Measurements from ENCODE around the gene CDC25A.

The CDC25A gene

DNA sequence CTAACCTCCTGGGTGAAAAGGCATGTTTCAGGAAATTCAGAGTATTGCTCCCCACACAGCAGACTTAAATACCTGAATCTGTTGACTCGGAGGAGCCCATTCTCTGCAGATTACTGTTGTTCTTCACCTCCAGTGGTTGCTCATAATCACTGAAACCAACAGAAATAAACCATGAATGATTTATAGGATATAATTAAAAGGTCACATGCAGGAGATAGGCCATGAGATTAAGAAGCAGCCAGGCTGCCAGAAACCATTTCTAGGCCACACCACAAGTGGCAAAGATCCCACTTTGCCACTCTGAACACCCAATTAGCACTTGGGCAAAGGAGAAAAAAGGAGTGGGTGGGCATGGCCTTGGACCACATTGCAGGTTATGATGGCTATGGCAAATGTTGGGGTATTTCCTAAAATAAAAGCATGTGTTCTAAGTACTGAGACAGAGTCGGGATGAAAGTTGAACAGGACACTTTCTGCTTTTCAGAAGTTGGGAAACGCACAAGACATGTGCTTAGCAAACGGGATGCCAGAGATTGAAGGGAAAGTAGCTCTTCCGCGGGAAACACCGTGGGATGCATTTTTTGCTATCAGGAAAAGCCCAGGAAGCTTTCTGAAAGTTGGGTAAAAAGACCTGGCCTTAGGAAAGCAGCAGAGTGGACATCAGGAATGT lies 1.5 kb downstream of the CDC25A start:
- H2BK12ac ChIP-seq (ENCODE audit: low read length in 2 of 2) = no peak overlapping the region
- H3K79me1 ChIP-seq (replicated peaks; ENCODE audit: low read length, poor library complexity, severe bottlenecking) = peaks cover 21% of the 10 kb centered on the region
- H2BK5ac ChIP-seq (ENCODE audit: low read depth, low read length, poor library complexity, severe bottlenecking) = no peak overlapping the region
- DNase-seq = no peak
- WGBS = 19% methylated on average over 7 of the region's 7 CpGs
- no peak overlapping the region for H3K4ac ChIP-seq (ENCODE audit: low read depth in 1 of 2, low read length in 2 of 2)
- H4K91ac ChIP-seq (ENCODE audit: low read length) = no peak overlapping the region
- no peak overlapping the region for H2AK5ac ChIP-seq (ENCODE audit: low read length, severe bottlenecking)
- H3K14ac ChIP-seq (ENCODE audit: low read length in 2 of 2) = no peak overlapping the region
- no peak overlapping the region for H2BK15ac ChIP-seq (ENCODE audit: low read depth, poor library complexity, severe bottlenecking)
- H3K9me3 ChIP-seq (ENCODE audit: control insufficient read depth, low read length) = no peaks in the 10 kb centered on the region
- peaks cover 3 to 23% of the 10 kb centered on the region in 2 experiments for H3K36me3 ChIP-seq (ENCODE audit: control insufficient read depth in 1 of 2, insufficient read depth in 2 of 2, low read depth in 1 of 2, low read length in 2 of 2)
- no peak overlapping the region for H3K18ac ChIP-seq (ENCODE audit: low read depth in 1 of 2, low read length in 2 of 2)
- no peaks in the 10 kb centered on the region for H3K27me3 ChIP-seq (ENCODE audit: control insufficient read depth in 1 of 2, insufficient read depth in 1 of 2, low read length in 2 of 2)
- H3K27ac ChIP-seq (ENCODE audit: low read length, poor library complexity, severe bottlenecking) = peak overlapping the region; percentile 6
- H3K9ac ChIP-seq (ENCODE audit: low read length) = peak overlapping the region; percentile 84
- H3K4me2 ChIP-seq (ENCODE audit: low read length, poor library complexity, severe bottlenecking) = peak overlapping the region; percentile 97
- no peak overlapping the region for H2AFZ ChIP-seq (ENCODE audit: low read depth, low read length)
- peak overlapping the region in 1 of 2 experiments; percentile 93 for H3K4me3 ChIP-seq (ENCODE audit: insufficient read depth in 1 of 2, low read depth in 1 of 2, low read length in 2 of 2)
- peak overlapping the region; percentile 27 for H4K8ac ChIP-seq (ENCODE audit: low read length)
- H3K23ac ChIP-seq (ENCODE audit: low read length in 2 of 2) = no peak overlapping the region
- H2BK120ac ChIP-seq (ENCODE audit: low read depth, low read length) = no peak overlapping the region
- peaks cover 6% of the 10 kb centered on the region for H3K4me1 ChIP-seq (ENCODE audit: control insufficient read depth, insufficient read depth, low read depth, low read length)

DNA sequence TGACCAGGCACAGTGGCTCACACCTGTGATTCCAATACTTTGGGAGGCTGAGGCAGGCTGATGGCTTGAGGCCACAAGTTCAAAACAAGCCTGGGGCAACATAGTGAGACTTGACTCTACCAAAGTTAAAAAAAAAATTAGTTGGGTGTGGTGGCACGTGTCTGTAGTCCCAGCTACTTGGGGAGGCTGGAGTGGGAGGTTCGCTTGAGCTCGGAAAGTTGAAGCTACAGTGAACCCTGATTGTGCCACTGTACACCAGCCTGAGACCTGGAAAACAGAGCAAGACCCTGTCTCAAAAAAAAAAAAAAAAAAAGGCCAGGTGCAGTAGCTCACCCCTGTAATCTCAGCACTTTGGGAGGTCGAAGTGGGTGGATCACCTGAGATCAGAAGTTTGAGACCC lies 3.1 kb downstream of the CDC25A start:
- H3K27ac ChIP-seq (ENCODE audit: low read length, poor library complexity, severe bottlenecking) = no peak overlapping the region
- H2BK5ac ChIP-seq (ENCODE audit: low read depth, low read length, poor library complexity, severe bottlenecking) = no peak overlapping the region

DNA sequence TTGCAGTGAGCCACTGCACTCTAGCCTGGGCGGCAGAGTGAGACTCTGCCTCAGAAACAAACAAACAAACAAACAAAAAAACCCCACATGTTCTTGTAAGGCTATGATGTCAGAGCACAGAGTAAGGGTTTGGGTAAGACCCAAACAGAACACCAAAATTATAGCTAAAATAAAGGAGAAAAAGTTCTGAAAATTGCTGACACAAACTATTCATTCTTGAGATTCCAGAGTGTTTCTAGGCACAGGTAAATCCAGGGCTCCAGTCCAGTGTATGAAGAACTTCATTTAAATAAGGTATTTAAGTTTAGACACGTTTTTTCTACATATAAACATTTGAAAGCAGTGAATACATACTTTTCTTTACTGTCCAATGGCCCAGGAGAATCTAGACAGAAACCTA lies 3.9 kb downstream of the CDC25A start:
- no peak overlapping the region for H3K27ac ChIP-seq (ENCODE audit: low read length, poor library complexity, severe bottlenecking)

More for the DNA sequence above, 3.1 kb downstream of the CDC25A start:
- Histone ChIP-seq H4K91ac (ENCODE audit: low read length) (no peak overlapping the region), H3K79me1 (replicated peaks; ENCODE audit: low read length, poor library complexity, severe bottlenecking) (peaks cover 26% of the 10 kb centered on the region), H4K8ac (ENCODE audit: low read length) (no peak overlapping the region), H2AFZ (ENCODE audit: low read depth, low read length) (no peak overlapping the region), H3K9me3 (ENCODE audit: control insufficient read depth, low read length) (no peaks in the 10 kb centered on the region), H3K4ac (ENCODE audit: low read depth in 1 of 2, low read length in 2 of 2) (no peak overlapping the region), H3K18ac (ENCODE audit: low read depth in 1 of 2, low read length in 2 of 2) (no peak overlapping the region), H3K9ac (ENCODE audit: low read length) (no peak overlapping the region), H3K23ac (ENCODE audit: low read length in 2 of 2) (no peak overlapping the region), H3K4me2 (ENCODE audit: low read length, poor library complexity, severe bottlenecking) (no peak overlapping the region), H3K27me3 (ENCODE audit: control insufficient read depth in 1 of 2, insufficient read depth in 1 of 2, low read length in 2 of 2) (no peaks in the 10 kb centered on the region), H2BK120ac (ENCODE audit: low read depth, low read length) (no peak overlapping the region), H3K36me3 (ENCODE audit: control insufficient read depth in 1 of 2, insufficient read depth in 2 of 2, low read depth in 1 of 2, low read length in 2 of 2) (peaks cover 3 to 39% of the 10 kb centered on the region in 2 experiments), H3K14ac (ENCODE audit: low read length in 2 of 2) (no peak overlapping the region), H2BK15ac (ENCODE audit: low read depth, poor library complexity, severe bottlenecking) (no peak overlapping the region), H3K4me1 (ENCODE audit: control insufficient read depth, insufficient read depth, low read depth, low read length) (peaks cover 5% of the 10 kb centered on the region), H2BK12ac (ENCODE audit: low read length in 2 of 2) (no peak overlapping the region), H3K4me3 (ENCODE audit: insufficient read depth in 1 of 2, low read depth in 1 of 2, low read length in 2 of 2) (no peak overlapping the region), H2AK5ac (ENCODE audit: low read length, severe bottlenecking) (no peak overlapping the region)
- no peak for DNase-seq
- WGBS = 92% methylated on average over 4 of the region's 4 CpGs

DNA sequence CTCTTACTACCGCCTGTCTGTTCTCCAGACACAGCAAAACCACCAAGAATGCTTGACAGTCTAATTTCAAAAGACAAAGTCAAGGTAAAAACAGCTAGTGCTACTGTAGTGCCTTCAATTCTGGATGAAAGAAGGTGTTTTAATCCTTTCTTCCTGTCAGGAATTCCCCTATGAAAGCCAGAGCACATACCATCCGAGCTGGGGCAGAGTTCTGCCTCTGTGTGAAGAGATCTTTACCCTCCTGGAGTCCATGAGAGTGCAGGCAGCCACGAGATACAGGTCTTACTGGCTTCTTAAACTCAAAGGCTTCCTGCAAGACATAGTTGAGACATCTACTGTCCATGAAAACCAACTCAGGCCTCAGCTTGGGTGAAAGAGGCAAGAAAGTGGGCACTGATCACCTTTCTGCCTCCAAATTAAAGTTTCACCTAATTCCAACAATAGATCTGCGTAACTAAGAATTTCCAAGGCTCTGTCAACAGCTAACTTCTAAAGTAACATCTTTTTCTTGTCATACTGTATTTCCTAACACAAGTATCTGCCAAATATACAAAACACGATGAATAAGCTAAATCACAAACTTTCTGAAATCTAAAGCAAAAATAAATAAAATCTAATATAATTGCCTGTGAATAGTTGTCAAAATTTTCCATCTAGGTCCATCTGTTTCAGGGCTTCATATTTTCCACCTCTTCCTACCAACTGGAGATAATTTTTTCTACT lies 7.5 kb downstream of the CDC25A start:
- DNase-seq = no peak

More for the DNA sequence above, 3.9 kb downstream of the CDC25A start:
- Histone ChIP-seq H3K23ac (ENCODE audit: low read length in 2 of 2) (no peak overlapping the region), H2BK5ac (ENCODE audit: low read depth, low read length, poor library complexity, severe bottlenecking) (no peak overlapping the region), H2BK120ac (ENCODE audit: low read depth, low read length) (no peak overlapping the region), H2AFZ (ENCODE audit: low read depth, low read length) (no peak overlapping the region), H3K79me1 (replicated peaks; ENCODE audit: low read length, poor library complexity, severe bottlenecking) (peaks cover 27% of the 10 kb centered on the region), H3K36me3 (ENCODE audit: control insufficient read depth in 1 of 2, insufficient read depth in 2 of 2, low read depth in 1 of 2, low read length in 2 of 2) (peaks cover 3 to 44% of the 10 kb centered on the region in 2 experiments), H3K18ac (ENCODE audit: low read depth in 1 of 2, low read length in 2 of 2) (no peak overlapping the region), H2BK15ac (ENCODE audit: low read depth, poor library complexity, severe bottlenecking) (no peak overlapping the region), H2BK12ac (ENCODE audit: low read length in 2 of 2) (no peak overlapping the region), H3K14ac (ENCODE audit: low read length in 2 of 2) (no peak overlapping the region), H3K4me2 (ENCODE audit: low read length, poor library complexity, severe bottlenecking) (no peak overlapping the region), H3K27me3 (ENCODE audit: control insufficient read depth in 1 of 2, insufficient read depth in 1 of 2, low read length in 2 of 2) (no peaks in the 10 kb centered on the region), H4K91ac (ENCODE audit: low read length) (no peak overlapping the region), H2AK5ac (ENCODE audit: low read length, severe bottlenecking) (no peak overlapping the region), H3K9me3 (ENCODE audit: control insufficient read depth, low read length) (no peaks in the 10 kb centered on the region), H4K8ac (ENCODE audit: low read length) (no peak overlapping the region), H3K9ac (ENCODE audit: low read length) (no peak overlapping the region), H3K4me1 (ENCODE audit: control insufficient read depth, insufficient read depth, low read depth, low read length) (peaks cover 5% of the 10 kb centered on the region), H3K4me3 (ENCODE audit: insufficient read depth in 1 of 2, low read depth in 1 of 2, low read length in 2 of 2) (no peak overlapping the region), H3K4ac (ENCODE audit: low read depth in 1 of 2, low read length in 2 of 2) (no peak overlapping the region)
- DNase-seq = no peak
- WGBS = no CpG with 5 or more reads among the region's 2 CpGs

More for the DNA sequence above, 7.5 kb downstream of the CDC25A start:
- no peaks in the 10 kb centered on the region for H3K4me1 ChIP-seq (ENCODE audit: control insufficient read depth, insufficient read depth, low read depth, low read length)
- H3K23ac ChIP-seq (ENCODE audit: low read length in 2 of 2) = no peak overlapping the region
- peaks cover 25% of the 10 kb centered on the region for H3K79me1 ChIP-seq (replicated peaks; ENCODE audit: low read length, poor library complexity, severe bottlenecking)
- no peak overlapping the region for H2AFZ ChIP-seq (ENCODE audit: low read depth, low read length)
- H2AK5ac ChIP-seq (ENCODE audit: low read length, severe bottlenecking) = no peak overlapping the region
- no peak overlapping the region for H2BK5ac ChIP-seq (ENCODE audit: low read depth, low read length, poor library complexity, severe bottlenecking)
- no peak overlapping the region for H3K4me2 ChIP-seq (ENCODE audit: low read length, poor library complexity, severe bottlenecking)
- H2BK15ac ChIP-seq (ENCODE audit: low read depth, poor library complexity, severe bottlenecking) = no peak overlapping the region
- no peak overlapping the region for H3K18ac ChIP-seq (ENCODE audit: low read depth in 1 of 2, low read length in 2 of 2)
- no peak overlapping the region for H2BK120ac ChIP-seq (ENCODE audit: low read depth, low read length)
- H3K4ac ChIP-seq (ENCODE audit: low read depth in 1 of 2, low read length in 2 of 2) = no peak overlapping the region
- no peak overlapping the region for H3K9ac ChIP-seq (ENCODE audit: low read length)
- no peaks in the 10 kb centered on the region for H3K27me3 ChIP-seq (ENCODE audit: control insufficient read depth in 1 of 2, insufficient read depth in 1 of 2, low read length in 2 of 2)
- H3K36me3 ChIP-seq (ENCODE audit: control insufficient read depth in 1 of 2, insufficient read depth in 2 of 2, low read depth in 1 of 2, low read length in 2 of 2) = peaks cover 6 to 68% of the 10 kb centered on the region in 2 experiments
- no peaks in the 10 kb centered on the region for H3K9me3 ChIP-seq (ENCODE audit: control insufficient read depth, low read length)
- H4K8ac ChIP-seq (ENCODE audit: low read length) = no peak overlapping the region
- H2BK12ac ChIP-seq (ENCODE audit: low read length in 2 of 2) = no peak overlapping the region
- H3K4me3 ChIP-seq (ENCODE audit: insufficient read depth in 1 of 2, low read depth in 1 of 2, low read length in 2 of 2) = no peak overlapping the region
- WGBS = 97% methylated on average over 5 of the region's 5 CpGs
- no peak overlapping the region for H3K14ac ChIP-seq (ENCODE audit: low read length in 2 of 2)
- no peak overlapping the region for H4K91ac ChIP-seq (ENCODE audit: low read length)
- H3K27ac ChIP-seq (ENCODE audit: low read length, poor library complexity, severe bottlenecking) = no peak overlapping the region
